Measurements from ENCODE around the gene NKAIN2.
"Not testable (repeated sequence)": the region's sequence is repeated elsewhere in the genome, so short reads cannot be mapped to it uniquely, and the experiment has no call there.

Gene NKAIN2

GRCh38 chr6:124319410-124319809, 515.7 kb downstream of the NKAIN2 start:
- no peak for DNase-seq
- intact Hi-C loops (cut with DNase I; ENCODE audit: low total_unique reads) = no loop called here
- no peaks in the 10 kb centered on the region for H3K27me3 ChIP-seq
- no peak overlapping the region for H3K4me3 ChIP-seq
- TF ChIP-seq CTCF (IDR thresholded peaks at IDR 0.05) = no peak
- no peak overlapping the region for H3K27ac ChIP-seq
- no peaks in the 10 kb centered on the region for H3K4me1 ChIP-seq
- no peaks in the 10 kb centered on the region for H3K9me3 ChIP-seq
- H3K36me3 ChIP-seq = no peaks in the 10 kb centered on the region

GRCh38 chr6:124324237-124324636, 520.6 kb downstream of the NKAIN2 start:
- H3K36me3 ChIP-seq = no peaks in the 10 kb centered on the region
- no peak for TF ChIP-seq CTCF (IDR thresholded peaks at IDR 0.05)
- H3K27ac ChIP-seq = no peak overlapping the region
- H3K4me1 ChIP-seq = no peaks in the 10 kb centered on the region
- H3K27me3 ChIP-seq = no peaks in the 10 kb centered on the region
- no peaks in the 10 kb centered on the region for H3K9me3 ChIP-seq
- no peak overlapping the region for H3K4me3 ChIP-seq
- no peak for DNase-seq
- intact Hi-C loops (cut with DNase I; ENCODE audit: low total_unique reads) = no loop called here

- H3K27me3 ChIP-seq = no peaks in the 10 kb centered on the region
- intact Hi-C loops (cut with DNase I; ENCODE audit: low total_unique reads) = no loop called here
- H3K27ac ChIP-seq = no peak overlapping the region
- H3K36me3 ChIP-seq = no peaks in the 10 kb centered on the region
- H3K4me3 ChIP-seq = no peak overlapping the region
- no peaks in the 10 kb centered on the region for H3K9me3 ChIP-seq
- no peak for DNase-seq
- H3K4me1 ChIP-seq = no peaks in the 10 kb centered on the region
- no peak for TF ChIP-seq CTCF (IDR thresholded peaks at IDR 0.05)
Measured at GRCh38 chr6:124330197-124330596, 526.5 kb downstream of the NKAIN2 start.

- Histone ChIP-seq H3K36me3 (no peaks in the 10 kb centered on the region), H3K27me3 (no peaks in the 10 kb centered on the region), H3K27ac (no peak overlapping the region), H3K4me1 (no peaks in the 10 kb centered on the region), H3K4me3 (no peak overlapping the region), H3K9me3 (no peaks in the 10 kb centered on the region)
- intact Hi-C loops (cut with DNase I; ENCODE audit: low total_unique reads) = no loop called here
- DNase-seq = no peak
- no peak for TF ChIP-seq CTCF (IDR thresholded peaks at IDR 0.05)
Measured at GRCh38 chr6:124334359-124334758, 530.7 kb downstream of the NKAIN2 start.

- H3K36me3 ChIP-seq = no peaks in the 10 kb centered on the region
- DNase-seq = no peak
- intact Hi-C loops (cut with DNase I; ENCODE audit: low total_unique reads) = no loop called here
- TF ChIP-seq CTCF (IDR thresholded peaks at IDR 0.05) = no peak
- no peaks in the 10 kb centered on the region for H3K4me1 ChIP-seq
- H3K4me3 ChIP-seq = no peak overlapping the region
- H3K27ac ChIP-seq = no peak overlapping the region
- H3K9me3 ChIP-seq = peaks cover 0 to 3% (median 0%) of the 10 kb centered on the region in 3 donors
- H3K27me3 ChIP-seq = no peaks in the 10 kb centered on the region
Measured at GRCh38 chr6:124339610-124340334, 536.1 kb downstream of the NKAIN2 start.

GRCh38 chr6:124348339-124348738, 544.7 kb downstream of the NKAIN2 start:
- intact Hi-C loops (cut with DNase I; ENCODE audit: low total_unique reads) = loop anchor here (5.0 kb wide), 1 partner anchor 364 kb away; no protein-coding TSS in a partner anchor
- DNase-seq, H3K4me1 ChIP-seq, H3K27ac ChIP-seq, H3K9me3 ChIP-seq, H3K36me3 ChIP-seq, H3K27me3 ChIP-seq, H3K4me3 ChIP-seq: not testable (repeated sequence)

Data from tibial artery (tissue), 4 donors.